HUES6 (cell line): ENCODE results near the gene SLC35G3.

Experiments used
- H3K27ac ChIP-seq: 2 replicates; pipeline ENCODE4 v1.7.0; 2013; ENCODE audit warnings: low read depth, mild to moderate bottlenecking, low read length, inconsistent platforms
- H3K27me3 ChIP-seq: 2 replicates; pipeline ENCODE4 v1.6.1; 2013; ENCODE audit warnings: low read length; ENCODE audit not compliant: control insufficient read depth, insufficient read depth
- H3K36me3 ChIP-seq: 2 replicates; pipeline ENCODE4 v1.6.1; 2013; ENCODE audit warnings: low read length; ENCODE audit not compliant: control insufficient read depth, insufficient read depth
- H3K4me1 ChIP-seq: 2 replicates; pipeline ENCODE4 v1.6.1; 2013; ENCODE audit warnings: low read length; ENCODE audit not compliant: control insufficient read depth, insufficient read depth
- H3K4me3 ChIP-seq: 2 replicates; pipeline ENCODE4 v1.5.1; 2013; ENCODE audit warnings: low read depth, low read length
- H3K9ac ChIP-seq: one replicate; pipeline ENCODE4 v1.6.1; 2013; ENCODE audit warnings: mild to moderate bottlenecking, low read length
- H3K9me3 ChIP-seq: 2 replicates; pipeline ENCODE4 v1.6.1; 2013; ENCODE audit warnings: low read depth, low read length; ENCODE audit not compliant: control insufficient read depth, insufficient read depth

The SLC35G3 gene

DNA sequence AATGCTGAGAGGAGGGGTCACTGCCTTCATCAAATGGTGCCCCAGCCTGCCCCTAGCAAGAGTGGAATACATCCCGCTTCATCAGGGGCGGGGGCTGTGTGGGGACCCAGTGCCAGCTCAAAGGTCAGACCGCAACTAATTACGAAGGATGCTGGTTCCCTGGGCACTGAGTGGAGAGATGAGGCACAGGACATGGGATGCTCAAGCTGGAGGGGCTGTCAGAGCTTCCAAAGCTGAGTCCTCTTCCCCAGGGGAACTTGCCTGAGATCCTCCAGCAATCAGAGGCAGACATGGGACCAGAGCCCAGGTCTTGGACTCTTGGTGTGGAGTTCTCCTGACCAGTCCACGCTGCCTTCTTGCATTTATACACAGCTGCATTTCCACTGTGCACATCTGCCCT is 27.7 kb downstream of the SLC35G3 start:
- H3K9ac ChIP-seq, result no peak overlapping the region
- H3K27ac ChIP-seq, result no peak overlapping the region
- H3K36me3 ChIP-seq, result no peaks in the 10 kb centered on the region
- no peaks in the 10 kb centered on the region for H3K9me3 ChIP-seq
- H3K27me3 ChIP-seq, result no peaks in the 10 kb centered on the region
- no peak overlapping the region for H3K4me3 ChIP-seq
- H3K4me1 ChIP-seq, result peaks cover under 1% of the 10 kb centered on the region; the same call in 1 of the 2 replicates

DNA sequence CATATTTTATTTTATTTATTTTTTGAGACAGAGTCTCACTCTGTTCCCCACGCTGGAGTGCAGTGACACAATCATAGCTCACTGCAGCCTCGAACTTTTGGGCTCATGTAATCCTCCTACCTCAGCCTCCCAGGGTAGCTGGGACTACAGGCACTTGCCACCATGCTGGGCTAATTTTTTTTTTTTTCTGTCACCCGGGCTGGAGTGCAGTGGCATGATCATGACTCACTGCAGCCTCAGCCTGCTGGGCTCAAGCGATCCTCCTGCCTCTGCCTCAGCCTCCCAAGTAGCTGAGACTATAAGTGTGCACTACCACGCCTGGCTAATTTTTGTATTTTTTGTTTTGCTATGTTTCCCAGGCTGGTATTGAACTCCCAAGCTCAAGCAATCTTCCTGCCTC is 29.5 kb downstream of the SLC35G3 start:
- H3K4me1 ChIP-seq, result peaks cover 4% of the 10 kb centered on the region; the same call in 1 of the 2 replicates
- H3K27ac ChIP-seq, result no peak overlapping the region
- H3K9me3 ChIP-seq, result no peaks in the 10 kb centered on the region
- no peak overlapping the region for H3K4me3 ChIP-seq
- H3K36me3 ChIP-seq, result no peaks in the 10 kb centered on the region
- no peaks in the 10 kb centered on the region for H3K27me3 ChIP-seq
- H3K9ac ChIP-seq, result no peak overlapping the region

DNA sequence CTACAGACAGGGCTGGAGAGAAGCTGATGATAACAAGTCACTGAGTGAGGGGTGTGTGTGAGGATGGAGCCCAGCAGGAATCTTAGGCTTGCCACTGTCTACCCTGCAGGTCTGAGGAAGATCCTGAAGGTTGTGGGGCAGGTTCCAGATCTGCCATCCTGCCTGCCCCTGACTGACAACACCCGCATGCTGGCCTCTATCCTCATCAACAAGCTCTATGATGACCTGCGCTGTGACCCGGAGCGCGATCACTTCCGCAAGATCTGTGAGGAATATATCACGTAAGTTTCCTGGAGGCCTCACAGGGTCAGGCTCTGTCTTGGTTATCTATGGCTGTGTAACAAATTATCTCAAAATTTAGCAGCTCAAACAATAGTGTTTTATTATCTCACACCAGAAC is 30.3 kb downstream of the SLC35G3 start:
- Histone ChIP-seq H3K9ac (no peak overlapping the region), H3K27ac (no peak overlapping the region), H3K9me3 (no peaks in the 10 kb centered on the region), H3K27me3 (no peaks in the 10 kb centered on the region), H3K4me1 (peaks cover 4% of the 10 kb centered on the region; the same call in 1 of the 2 replicates), H3K4me3 (no peak overlapping the region), H3K36me3 (no peaks in the 10 kb centered on the region)

DNA sequence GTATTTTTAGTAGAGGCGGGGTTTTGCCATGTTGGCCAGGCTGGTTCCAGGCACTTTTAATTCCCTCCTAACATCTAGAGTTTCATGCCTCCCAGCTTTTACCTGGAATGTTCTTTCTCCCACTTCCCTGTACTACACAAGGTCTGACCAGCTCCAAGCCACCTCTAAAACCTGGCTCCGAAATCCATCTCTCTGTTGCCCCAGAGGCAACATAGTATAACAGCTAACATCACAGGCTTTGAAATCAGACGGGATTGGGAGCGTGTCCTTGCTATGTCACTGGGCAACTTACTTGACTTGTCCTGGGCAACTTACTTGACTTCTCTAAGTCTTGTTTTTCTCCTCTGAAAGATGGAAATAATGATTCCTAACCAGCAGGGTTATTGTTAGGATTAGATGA is 31.4 kb downstream of the SLC35G3 start:
- no peak overlapping the region for H3K27ac ChIP-seq
- H3K9ac ChIP-seq, result no peak overlapping the region
- H3K9me3 ChIP-seq, result no peaks in the 10 kb centered on the region
- no peak overlapping the region for H3K4me3 ChIP-seq
- H3K36me3 ChIP-seq, result no peaks in the 10 kb centered on the region
- H3K27me3 ChIP-seq, result no peaks in the 10 kb centered on the region
- peaks cover 4% of the 10 kb centered on the region; the same call in 1 of the 2 replicates for H3K4me1 ChIP-seq

- no peaks in the 10 kb centered on the region for H3K27me3 ChIP-seq
These were observed 32.9 kb downstream of the SLC35G3 start for GRCh38 chr17:35161281-35161761.

DNA sequence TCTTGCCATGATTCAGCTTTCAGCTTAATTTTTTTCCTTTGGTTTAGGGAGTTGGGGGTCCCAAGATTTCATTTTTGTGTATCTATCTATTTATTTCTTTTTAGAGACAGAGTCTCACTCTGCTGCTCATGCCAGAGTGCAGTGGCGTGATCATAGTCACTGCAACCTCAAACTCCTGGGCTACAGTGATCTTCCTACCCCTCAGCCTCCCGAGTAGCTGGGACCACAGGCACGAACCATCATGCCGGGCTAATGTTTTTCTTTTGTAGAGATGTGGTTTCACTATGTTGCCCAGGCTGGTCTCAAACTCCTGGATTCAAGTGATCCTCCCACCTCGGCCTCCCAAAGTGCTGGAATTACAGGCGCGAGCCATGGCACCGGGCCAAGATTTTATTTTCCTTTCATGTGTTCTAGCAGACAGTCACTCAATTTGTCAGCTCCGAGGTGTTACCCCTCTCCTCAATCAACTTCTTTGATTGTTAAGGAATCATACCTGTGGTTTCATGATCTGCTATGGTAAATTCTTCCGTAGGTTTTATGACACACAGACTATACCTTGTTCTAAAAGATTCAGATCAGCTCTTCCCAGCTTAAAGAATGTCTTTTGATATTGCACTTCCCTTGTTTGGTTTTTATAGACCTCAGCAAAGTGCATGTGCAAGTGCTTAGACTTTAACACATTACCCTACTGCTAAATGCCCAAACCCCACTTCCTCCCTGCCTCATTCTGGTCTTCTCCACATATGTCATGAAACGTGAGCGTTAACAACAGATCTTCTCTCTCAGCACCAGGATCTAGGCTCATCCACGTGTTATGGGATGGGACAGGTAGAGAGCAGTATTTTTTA is 33.6 kb downstream of the SLC35G3 start:
- H3K4me1 ChIP-seq, result peaks cover 4% of the 10 kb centered on the region; the same call in 1 of the 2 replicates
- no peaks in the 10 kb centered on the region for H3K36me3 ChIP-seq
- H3K27ac ChIP-seq, result no peak overlapping the region
- H3K9ac ChIP-seq, result no peak overlapping the region
- H3K27me3 ChIP-seq, result no peaks in the 10 kb centered on the region
- no peak overlapping the region for H3K4me3 ChIP-seq
- no peaks in the 10 kb centered on the region for H3K9me3 ChIP-seq

More at GRCh38 chr17:35161281-35161761, 32.9 kb downstream of the SLC35G3 start:
- H3K4me1 ChIP-seq, result peaks cover 4% of the 10 kb centered on the region; the same call in 1 of the 2 replicates
- no peak overlapping the region for H3K4me3 ChIP-seq
- no peak overlapping the region for H3K9ac ChIP-seq
- H3K9me3 ChIP-seq, result no peaks in the 10 kb centered on the region
- no peak overlapping the region for H3K27ac ChIP-seq
- no peaks in the 10 kb centered on the region for H3K36me3 ChIP-seq

DNA sequence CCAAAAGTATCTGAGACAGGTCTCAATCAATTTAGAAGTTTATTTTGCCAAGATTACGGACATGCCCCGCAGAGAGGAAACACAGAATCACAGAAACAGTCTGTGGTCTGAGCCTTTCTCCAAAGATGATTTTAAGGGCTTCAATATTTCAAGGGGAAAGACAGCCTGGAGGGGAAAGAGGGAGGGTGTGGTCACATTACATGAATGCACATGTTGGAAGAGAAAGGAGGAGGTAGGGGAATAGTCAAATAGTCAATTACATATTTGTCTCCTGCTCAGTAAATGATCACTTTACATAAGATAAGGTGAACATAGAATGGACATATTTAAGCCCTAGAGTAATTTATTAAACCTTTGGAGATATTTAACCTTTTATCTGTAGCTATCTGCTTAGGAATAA is 34.3 kb downstream of the SLC35G3 start:
- Histone ChIP-seq H3K27ac (no peak overlapping the region), H3K9me3 (no peaks in the 10 kb centered on the region), H3K27me3 (no peaks in the 10 kb centered on the region), H3K4me3 (no peak overlapping the region), H3K36me3 (no peaks in the 10 kb centered on the region), H3K4me1 (peaks cover 4% of the 10 kb centered on the region; the same call in 1 of the 2 replicates), H3K9ac (no peak overlapping the region)

DNA sequence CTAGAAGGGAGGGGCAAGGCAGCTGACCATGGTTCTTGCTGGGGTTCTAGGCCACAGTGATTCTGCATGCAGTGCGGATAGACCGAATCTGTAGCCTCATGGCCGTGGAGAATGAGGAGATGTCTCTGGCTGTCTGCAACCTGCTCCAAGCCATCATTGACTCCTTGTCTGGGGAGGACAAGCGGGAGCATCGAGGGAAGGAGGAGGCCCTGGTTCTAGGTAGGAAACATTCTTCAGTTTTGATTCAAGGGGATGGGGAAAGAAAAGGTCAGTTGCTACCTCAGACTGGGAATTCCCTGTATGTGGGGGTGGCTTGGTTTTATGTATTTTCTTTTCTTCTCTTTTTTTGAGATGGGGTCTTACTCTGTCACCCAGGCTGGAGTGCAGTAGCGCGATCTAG is 38.9 kb downstream of the SLC35G3 start:
- no peak overlapping the region for H3K4me3 ChIP-seq
- H3K9me3 ChIP-seq, result no peaks in the 10 kb centered on the region
- no peak overlapping the region for H3K27ac ChIP-seq
- H3K36me3 ChIP-seq, result no peaks in the 10 kb centered on the region
- H3K27me3 ChIP-seq, result no peaks in the 10 kb centered on the region; the same call in 1 of the 2 replicates
- no peaks in the 10 kb centered on the region for H3K4me1 ChIP-seq
- no peak overlapping the region for H3K9ac ChIP-seq

DNA sequence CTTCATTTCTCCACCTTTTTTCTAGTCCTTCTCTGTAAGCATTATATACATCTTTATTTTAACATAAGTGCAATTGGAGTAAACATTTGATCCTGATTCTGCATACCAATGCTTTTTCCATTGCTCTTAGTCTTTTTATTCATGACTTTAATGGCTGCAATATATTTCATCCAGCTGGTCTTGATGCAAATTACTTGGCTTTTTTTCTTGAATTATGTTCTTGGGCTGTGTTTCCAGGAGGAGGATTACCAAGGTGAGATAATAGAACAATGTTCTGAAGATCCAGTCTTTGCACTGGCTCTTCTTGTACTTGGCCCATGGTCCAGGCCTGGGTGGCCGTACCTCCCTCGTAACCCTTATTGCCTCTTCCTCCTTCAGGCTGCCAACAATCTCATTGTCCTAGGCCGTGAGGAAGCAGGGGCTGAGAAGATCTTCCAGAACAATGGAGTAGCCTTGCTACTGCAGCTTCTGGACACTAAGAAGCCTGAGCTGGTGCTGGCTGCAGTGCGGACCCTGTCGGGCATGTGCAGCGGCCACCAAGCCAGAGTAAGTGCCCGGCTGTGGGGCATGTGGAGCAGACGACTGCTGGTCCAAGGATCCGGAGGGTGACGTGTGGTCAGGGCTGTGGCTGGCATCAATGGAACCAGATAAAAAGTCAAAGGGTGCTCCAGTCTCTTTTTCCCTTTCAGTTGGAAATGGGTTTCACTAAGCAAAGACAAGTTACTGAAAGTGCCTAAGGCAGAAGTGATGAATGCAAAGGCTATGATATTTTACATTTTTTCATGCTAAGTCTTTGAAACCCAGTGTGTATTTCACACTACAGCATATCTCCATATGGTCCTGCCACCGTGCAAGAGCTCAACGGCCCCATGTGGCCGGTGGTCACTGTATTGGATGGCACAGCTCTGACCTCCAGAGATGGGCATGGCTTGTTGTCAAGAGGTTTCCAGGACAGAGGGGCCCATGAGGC is 39.7 kb downstream of the SLC35G3 start:
- Histone ChIP-seq H3K27me3 (no peaks in the 10 kb centered on the region; the same call in 1 of the 2 replicates), H3K36me3 (no peaks in the 10 kb centered on the region), H3K9ac (no peak overlapping the region), H3K9me3 (no peaks in the 10 kb centered on the region), H3K27ac (no peak overlapping the region), H3K4me1 (no peaks in the 10 kb centered on the region), H3K4me3 (no peak overlapping the region)

- Histone ChIP-seq H3K4me1 (no peaks in the 10 kb centered on the region), H3K36me3 (no peaks in the 10 kb centered on the region), H3K27ac (no peak overlapping the region), H3K9me3 (no peaks in the 10 kb centered on the region), H3K27me3 (no peaks in the 10 kb centered on the region; the same call in 1 of the 2 replicates), H3K9ac (no peak overlapping the region), H3K4me3 (no peak overlapping the region)
These were observed 41.6 kb downstream of the SLC35G3 start for GRCh38 chr17:35152421-35153140.
